Endothelial cell of umbilical vein (primary cell): ENCODE results near the gene CLN6.

ENCODE experiments used
- EZH2 ChIP-seq: IDR thresholded peaks from 2 replicates; pipeline ENCODE4 v1.6.1; 2012; ENCODE audit warnings: borderline replicate concordance, low read depth, mild to moderate bottlenecking, moderate library complexity, low read length, inconsistent platforms; ENCODE audit not compliant: severe bottlenecking
- GATA2 ChIP-seq: IDR thresholded peaks from 2 replicates; pipeline ENCODE4 v1.7.0; 2011; ENCODE audit warnings: low read depth, mild to moderate bottlenecking, moderate library complexity, mixed read lengths, low read length; ENCODE audit not compliant: insufficient read length, insufficient read depth
- JUN ChIP-seq: IDR thresholded peaks from 2 replicates; pipeline ENCODE4 v1.6.1; 2011; ENCODE audit warnings: borderline replicate concordance, low read depth; ENCODE audit not compliant: insufficient read length, insufficient read depth
- MYC ChIP-seq: IDR thresholded peaks from one replicate; pipeline ENCODE4 v1.6.1; 2011; ENCODE audit warnings: mild to moderate bottlenecking, low read depth, low read length
- POLR2A ChIP-seq: IDR thresholded peaks from 2 replicates; pipeline ENCODE4 v1.6.1; 2012; ENCODE audit warnings: low read depth, mild to moderate bottlenecking, control low read depth, low read length
- POLR2AphosphoS5 ChIP-seq: IDR thresholded peaks from 2 replicates; pipeline ENCODE4 v1.6.1; 2012; ENCODE audit warnings: low read depth, mild to moderate bottlenecking, control low read depth, low read length, moderate library complexity; ENCODE audit not compliant: insufficient read depth
- TF ChIP-seq, protein P1 (sequence below), 2 donors: IDR thresholded peaks; 1 replicate in 1 of 2; 2 replicates in 1 of 2; pipeline ENCODE4 v1.5.1; 2011; ENCODE audit warnings: low read length in 2 of 2, mild to moderate bottlenecking in 2 of 2, moderate library complexity in 2 of 2, control low read depth in 1 of 2, inconsistent platforms in 1 of 2, low read depth in 1 of 2; ENCODE audit not compliant: insufficient read depth in 1 of 2; ENCODE audit errors: extremely low read depth in 1 of 2
- TF ChIP-seq, protein P2 (sequence below): IDR thresholded peaks from 2 replicates; pipeline ENCODE4 v1.6.1; 2011; ENCODE audit not compliant: insufficient read depth, insufficient read length

DNA sequence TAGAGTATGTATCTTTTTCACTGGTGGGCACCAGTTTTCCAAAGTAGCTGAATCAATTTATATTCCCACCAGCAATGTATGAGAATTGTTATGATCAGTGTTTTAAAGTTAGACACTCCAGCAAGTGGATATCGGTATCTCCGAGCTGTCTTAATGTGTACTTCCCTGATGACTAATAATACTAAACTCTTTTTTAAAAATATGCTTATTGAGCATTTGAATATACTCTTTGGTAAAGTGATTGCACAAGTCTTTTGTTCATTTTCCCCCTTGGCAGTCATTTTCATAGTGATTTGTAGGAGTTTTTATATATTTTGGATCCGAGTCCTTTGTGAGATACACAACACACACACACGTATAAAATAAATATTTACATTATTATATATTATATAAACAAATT lies 35.6 kb upstream of the CLN6 start:
- TF ChIP-seq, protein P1, sequence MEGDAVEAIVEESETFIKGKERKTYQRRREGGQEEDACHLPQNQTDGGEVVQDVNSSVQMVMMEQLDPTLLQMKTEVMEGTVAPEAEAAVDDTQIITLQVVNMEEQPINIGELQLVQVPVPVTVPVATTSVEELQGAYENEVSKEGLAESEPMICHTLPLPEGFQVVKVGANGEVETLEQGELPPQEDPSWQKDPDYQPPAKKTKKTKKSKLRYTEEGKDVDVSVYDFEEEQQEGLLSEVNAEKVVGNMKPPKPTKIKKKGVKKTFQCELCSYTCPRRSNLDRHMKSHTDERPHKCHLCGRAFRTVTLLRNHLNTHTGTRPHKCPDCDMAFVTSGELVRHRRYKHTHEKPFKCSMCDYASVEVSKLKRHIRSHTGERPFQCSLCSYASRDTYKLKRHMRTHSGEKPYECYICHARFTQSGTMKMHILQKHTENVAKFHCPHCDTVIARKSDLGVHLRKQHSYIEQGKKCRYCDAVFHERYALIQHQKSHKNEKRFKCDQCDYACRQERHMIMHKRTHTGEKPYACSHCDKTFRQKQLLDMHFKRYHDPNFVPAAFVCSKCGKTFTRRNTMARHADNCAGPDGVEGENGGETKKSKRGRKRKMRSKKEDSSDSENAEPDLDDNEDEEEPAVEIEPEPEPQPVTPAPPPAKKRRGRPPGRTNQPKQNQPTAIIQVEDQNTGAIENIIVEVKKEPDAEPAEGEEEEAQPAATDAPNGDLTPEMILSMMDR (IDR thresholded peaks at IDR 0.05; ENCODE audit: extremely low read depth in 1 of 2, insufficient read depth in 1 of 2, low read depth in 1 of 2, low read length in 2 of 2): no peak
- TF ChIP-seq POLR2A (no peak), GATA2 (no peak), EZH2 (no peak), POLR2AphosphoS5 (no peak), MYC (no peak), JUN (no peak)
- TF ChIP-seq, protein P2, sequence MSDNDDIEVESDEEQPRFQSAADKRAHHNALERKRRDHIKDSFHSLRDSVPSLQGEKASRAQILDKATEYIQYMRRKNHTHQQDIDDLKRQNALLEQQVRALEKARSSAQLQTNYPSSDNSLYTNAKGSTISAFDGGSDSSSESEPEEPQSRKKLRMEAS: no peak
